Tibial nerve (tissue), 3 donors: ENCODE results near the gene MGLL.

Experiments used
- CTCF ChIP-seq, 5 experiments: fragments of 200-600 bp in 3 of 5; fragments of 450-650 bp in 2 of 5; sonication (generic) in 3 of 5; IDR thresholded peaks; one replicate each; pipeline ENCODE4 v1.5.1; 2016 to 2019; ENCODE audit warnings: antibody characterized with exemption in 5 of 5, mild to moderate bottlenecking in 3 of 5, moderate library complexity in 2 of 5
- POLR2A ChIP-seq, 2 donors: fragments of 450-650 bp; IDR thresholded peaks; one replicate each; pipeline ENCODE4 v1.6.1; 2017; ENCODE audit warnings: antibody characterized with exemption in 2 of 2, mild to moderate bottlenecking in 2 of 2, moderate library complexity in 2 of 2

- TF ChIP-seq CTCF (IDR thresholded peaks at IDR 0.05) = no peak
- TF ChIP-seq POLR2A (IDR thresholded peaks at IDR 0.05) = no peak
Observed at GRCh38 chr3:127673191-127674100, 148.9 kb downstream of the MGLL start.
